ENCODE results near the gene TMCO6.
"Not testable (repeated sequence)": the region's sequence is repeated elsewhere in the genome, so short reads cannot be mapped to it uniquely, and the experiment has no call there.

The TMCO6 gene

DNA sequence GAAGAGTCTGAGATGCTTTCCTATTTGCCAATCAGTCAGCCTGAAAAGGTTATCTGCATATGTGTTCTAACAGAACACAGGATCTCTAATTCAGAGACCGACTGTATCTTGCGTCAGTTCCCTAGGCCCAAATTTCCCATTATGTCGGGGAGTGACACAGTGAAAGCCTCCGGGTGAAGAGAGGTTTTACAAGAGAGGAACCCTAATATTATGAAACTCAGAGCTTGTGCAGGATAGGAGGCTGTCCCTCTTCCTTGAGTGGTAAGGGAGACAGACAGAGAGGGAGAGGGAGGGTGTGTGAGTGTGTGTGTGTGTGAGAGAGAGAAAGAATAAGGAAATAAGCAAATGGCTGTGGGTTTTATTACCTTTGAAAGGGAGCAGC is 8.2 kb upstream of the TMCO6 start:
- DNase-seq = peak; percentile 73 to 77

DNA sequence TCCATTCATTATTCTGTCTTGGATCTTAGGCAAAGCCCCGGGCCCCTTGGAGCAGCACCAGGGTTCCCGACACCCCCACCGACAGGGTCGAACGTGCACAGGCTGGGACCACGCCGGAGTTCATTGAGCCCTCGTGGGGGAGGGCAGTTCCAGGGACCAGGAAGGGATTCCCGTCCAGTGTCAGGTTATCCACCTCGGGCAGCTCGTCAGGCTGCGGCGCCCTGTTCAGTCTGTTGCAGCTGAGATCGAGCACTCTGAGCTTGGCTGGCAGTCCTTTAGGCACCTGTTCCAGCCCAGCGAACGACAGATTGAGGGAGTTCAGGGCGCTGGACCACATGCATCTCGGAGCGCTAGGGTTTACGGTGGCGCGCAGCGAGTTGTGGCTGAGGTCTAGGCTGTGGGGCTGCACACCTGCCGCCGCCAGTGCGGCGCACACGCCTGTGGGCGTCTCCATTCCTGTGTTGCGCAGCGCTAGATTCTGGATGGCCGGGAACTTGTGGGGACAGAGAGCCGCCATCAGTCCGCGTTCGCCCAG is 7.4 kb upstream of the TMCO6 start:
- DNase-seq = no peak

DNA sequence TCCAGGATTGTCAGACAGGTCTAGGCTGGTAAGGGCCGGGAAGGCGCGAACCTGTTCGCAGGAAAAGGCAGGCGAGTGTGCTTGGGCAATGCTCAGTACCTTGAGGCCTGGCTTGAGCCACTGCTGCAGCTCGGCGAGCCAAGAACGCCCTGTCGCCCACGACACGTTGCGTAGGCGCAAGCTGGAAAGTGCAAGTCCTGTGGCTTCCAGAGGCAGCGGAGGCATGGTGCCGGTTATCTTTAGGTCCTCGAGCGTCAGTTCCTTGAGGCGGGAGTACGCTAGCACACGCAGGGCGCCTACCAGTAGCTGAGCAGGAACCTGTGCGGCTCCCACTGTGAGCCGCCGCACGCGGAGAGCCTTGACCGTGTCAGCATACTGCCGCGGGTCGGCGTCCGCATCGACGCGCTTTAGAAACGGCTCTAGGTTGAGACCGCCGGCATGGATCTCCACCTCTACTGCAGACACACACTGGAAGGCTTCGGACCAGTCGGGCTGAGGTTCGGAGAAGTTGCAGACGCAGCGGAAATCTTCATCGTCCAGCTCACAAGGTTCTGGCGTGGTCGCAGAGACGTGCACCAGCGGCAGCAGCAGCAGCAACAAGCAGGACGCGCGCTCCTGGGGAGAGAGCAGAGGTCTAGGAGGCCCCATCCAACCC is 6.8 kb upstream of the TMCO6 start:
- DNase-seq = no peak

DNA sequence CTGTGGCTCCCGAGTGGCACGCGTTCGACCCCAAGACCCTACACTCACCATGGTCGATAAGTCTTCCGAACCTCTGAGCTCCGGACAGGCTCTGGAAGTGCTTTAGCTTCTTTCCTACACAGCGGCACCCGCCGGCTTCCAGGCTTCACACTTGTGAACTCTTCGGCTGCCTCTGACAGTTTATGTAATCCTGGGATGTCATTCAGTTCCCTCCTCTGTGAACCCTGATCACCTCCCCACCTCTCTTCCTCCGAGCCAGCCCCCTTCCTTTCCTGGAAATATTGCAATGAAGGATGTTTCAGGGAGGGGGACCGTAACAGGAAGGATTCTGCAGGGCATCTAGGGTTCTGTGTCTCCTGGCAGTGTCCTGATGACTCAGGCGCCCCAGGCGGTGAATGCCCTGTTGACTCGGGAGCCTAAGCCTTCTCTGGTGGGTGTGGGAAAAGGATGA is 6.2 kb upstream of the TMCO6 start, which contains the start of gene CD14:
TSS of gene CD14 (minus strand) at position 155 of the 451 bp plus-strand sequence. CDS start at position 51, 104 bp downstream.
- DNase-seq = no peak

DNA sequence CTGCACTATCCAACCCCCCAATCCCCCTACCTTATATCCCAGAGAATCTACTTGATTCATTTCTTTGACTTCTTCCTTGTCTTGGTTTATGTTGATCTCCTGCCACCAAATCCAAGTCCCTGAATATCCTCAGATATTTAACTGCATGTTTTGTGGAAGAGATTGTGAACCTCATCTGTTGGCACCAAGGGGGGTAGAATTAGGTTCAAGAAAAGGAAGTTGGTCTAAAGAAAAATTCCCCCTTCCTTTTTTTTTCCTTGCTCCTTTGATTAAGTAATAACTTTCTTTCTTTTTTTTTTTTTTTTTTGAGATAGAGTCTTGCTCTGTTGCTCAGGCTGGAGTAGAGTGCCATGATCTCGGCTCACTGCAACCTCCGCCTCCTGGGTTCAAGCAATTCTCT is 5.8 kb upstream of the TMCO6 start:
- DNase-seq = no peak

DNA sequence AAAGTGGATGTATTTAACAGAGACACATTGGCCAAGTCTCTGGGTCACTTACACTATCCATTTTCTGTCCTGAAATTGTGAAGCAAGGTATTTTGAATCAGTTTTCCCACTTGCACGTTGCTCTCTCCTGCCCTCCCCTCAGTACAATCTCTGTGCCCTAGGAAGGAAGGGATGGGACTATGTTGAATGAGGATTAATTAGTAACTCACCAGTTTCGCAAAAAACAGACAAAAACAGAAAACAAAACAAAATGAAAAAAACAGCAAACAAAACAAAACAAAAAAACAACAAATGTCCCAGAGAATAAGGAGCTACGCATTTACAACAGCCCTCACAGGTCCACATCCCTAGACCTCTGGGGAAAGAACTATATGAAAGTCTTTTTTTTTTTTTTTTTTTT is 5.1 kb upstream of the TMCO6 start:
- DNase-seq = no peak

DNA sequence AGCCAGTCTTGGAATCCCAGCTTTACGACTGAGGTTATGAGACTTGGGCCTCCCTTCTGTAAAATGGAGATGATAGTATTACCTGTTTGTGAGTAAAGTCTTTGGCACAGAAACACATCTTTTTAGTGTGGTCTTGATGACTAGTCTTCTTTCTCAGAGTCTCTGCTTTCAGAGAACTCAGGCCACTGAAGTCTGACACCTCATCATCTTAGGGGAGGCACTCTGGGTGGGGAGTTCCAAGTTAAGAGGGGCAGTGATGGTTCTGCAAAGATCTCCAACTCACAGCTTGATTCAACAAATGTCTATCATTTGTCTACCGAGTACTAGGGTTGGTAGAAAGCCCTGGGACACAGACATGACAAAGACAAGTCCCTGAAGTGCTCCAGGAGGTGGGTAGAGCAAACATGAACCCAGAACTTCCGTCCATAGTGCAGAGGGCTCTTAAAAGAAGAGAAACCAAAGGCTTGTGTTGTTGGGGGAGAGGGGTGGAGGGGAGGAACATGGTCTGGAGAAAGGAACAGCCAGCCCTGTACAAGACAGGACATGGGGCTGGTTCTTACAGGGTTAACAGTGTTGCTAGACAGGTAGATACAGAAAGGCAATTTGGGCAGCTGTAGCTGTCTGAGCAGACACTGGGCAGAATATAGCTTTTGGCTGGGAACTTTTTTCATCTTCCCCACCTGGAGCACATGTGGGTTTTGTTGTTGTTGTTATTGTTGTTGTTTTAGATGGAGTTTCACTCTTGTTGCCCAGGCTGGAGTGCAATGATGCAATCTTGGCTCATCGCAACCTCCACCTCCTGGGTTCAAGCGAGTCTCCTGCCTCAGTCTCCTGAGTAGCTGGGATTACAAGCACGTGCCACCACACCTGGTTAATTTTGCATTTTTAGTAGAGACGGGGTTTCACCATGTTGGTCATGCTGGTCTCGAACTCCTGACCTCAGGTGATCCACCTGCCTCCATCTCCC is 3.7 kb upstream of the TMCO6 start:
- no peak for DNase-seq

DNA sequence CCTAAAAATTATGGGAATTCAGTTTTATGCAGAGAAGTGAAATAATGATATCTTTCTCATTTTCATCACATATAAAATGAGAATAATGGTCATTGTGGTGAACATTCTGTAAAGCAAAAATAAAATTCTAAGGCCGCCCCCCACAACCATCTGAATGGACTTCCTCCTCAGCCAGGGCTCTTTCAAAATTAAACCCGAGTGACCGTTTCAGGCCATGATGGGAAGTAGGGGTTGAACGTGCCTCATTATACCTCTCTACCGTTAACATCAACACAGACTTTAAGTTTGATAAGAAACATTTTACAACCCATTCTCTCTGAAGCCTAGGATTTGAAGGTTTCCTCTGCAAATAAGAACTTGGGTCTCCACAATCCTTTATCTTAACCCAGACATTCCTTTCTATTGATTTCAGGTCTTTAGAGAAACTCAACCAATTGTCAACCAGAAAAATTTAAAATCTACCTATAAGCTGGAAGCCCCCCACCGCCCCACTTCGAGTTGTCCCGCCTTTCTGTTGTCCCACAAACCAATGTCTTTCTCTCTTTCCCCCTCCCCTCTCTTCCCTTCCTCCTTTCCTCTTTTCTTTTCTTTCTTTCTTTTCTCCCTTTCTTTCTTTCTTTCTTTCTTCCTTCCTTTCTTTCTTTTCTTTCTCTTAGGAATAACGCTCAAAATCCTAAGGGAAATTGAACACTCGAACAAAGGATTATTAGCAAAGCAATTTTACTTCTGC is 1.7 kb upstream of the TMCO6 start:
- no peak for DNase-seq

DNA sequence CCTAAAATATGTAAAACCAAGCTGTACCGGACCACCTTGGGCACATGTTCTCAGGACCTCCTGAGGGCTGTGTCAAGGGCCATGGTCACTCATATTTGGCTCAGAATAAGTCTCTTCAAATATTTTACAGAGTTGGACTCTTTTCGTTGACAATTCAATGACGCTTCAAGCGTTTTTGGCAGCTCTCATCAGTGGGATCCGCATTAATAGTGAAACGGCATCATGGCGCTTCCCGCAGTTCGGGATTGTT is 428 bp upstream of the TMCO6 start:
- DNase-seq = not testable (repeated sequence)

DNA sequence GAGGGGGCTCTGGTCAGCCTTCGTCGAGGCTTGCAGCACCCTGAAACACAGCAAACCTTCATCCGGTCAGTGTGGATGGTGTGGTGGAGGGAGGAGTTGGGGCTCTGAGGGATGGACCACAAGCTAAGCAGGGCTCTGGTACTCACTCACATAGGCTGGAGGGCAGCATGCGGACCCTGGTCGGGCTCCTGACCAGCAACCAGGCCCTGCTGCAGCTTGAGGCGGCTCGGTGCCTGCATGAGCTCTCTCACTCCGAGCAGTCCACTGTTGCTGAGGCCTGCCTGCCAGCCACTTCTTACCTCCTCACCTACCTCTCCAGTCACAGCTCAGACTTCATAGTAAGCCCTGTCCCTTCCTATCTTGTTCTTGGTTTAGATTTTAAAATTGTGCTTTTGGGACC is 2.5 kb downstream of the TMCO6 start:
- no peak for DNase-seq

DNA sequence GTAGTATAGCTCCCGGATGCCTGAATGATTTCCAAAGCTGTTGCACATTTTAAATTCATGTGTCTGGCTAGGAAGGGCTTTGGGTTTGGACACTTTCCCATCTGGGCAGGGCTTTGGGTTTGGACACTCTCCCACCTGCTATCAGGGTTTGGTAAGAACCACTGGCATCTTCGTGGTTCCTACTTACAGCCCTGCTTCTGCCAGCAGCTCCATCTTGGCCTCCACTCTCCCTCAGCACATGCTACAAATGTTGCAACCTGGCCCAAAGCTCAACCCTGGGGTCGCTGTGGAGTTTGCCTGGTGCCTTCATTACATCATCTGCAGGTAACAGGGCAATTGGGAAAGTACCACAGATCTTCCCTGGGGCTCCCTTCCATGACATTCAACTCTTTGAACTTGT is 3.5 kb downstream of the TMCO6 start:
- no peak for DNase-seq

DNA sequence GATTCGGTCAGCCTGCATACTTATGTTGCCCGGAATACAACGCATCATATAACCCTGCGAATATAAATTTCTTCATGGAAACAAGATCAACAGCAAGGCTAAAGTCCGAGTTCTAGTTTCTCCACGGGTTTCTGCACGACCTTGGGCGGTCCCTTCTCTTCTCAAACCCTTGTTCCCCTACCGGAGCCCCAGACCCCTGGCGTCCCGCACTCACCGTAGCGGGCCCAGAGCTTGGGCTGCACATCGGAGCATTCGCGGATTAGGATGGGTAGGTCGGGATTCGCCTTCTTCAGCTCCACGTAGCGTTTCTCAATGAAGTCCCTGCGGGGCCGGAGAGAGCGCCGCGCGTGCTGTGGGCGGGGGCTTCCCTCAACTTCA is 7.8 kb downstream of the TMCO6 start:
- no peak for DNase-seq

DNA sequence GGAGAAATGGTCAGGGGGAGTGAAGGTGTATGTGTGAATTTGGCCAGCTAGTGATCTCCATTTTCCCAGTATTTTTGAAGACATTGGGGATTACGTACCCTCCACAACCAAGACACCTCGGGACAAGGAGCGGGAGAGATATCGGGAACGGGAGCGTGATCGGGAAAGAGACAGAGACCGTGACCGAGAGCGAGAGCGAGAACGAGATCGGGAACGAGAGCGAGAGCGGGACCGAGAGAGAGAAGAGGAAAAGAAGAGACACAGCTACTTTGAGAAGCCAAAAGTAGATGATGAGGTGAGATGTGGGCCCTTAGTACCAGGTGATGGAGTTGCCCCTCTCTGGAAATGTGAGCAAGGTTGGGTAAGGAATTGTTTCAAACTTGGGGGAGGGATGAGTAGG is 19.6 kb downstream of the TMCO6 start:
- DNase-seq = no peak

DNA sequence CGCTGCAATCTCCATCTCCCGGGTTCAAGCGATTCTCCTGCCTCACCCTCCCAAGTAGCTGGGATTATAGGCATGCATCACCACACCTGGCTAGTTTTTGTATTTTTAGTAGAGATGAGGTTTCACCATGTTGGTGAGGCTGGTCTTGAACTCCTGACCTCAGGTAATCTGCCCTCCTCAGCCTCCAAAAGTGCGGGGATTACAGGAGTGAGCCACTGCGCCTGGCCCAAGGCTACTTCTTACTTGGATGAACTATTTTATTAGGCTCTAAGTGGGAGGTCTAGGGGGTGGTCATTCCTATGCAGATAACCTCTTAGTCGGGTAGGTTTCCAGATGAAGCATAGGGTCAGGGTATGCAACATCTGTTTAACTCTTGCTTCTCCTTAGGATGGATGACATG is 21.1 kb downstream of the TMCO6 start:
- not testable (repeated sequence) for DNase-seq

DNA sequence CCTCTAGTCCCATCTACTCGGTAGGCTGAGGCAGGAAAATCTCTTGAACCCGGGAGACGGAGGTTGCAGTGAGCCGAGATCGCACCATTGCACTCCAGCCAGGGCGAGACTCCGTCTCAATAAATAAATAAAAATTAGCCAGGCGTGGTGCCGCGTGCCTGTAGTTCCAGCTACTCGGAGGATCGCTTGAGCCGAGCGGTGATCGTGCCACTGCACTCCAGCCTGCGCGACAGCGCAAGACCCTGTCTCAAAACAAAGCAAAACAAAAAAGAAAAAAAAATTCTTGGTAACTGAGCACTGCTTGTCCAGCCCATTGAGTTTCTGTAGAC is 24.7 kb downstream of the TMCO6 start:
- no peak for DNase-seq

DNA sequence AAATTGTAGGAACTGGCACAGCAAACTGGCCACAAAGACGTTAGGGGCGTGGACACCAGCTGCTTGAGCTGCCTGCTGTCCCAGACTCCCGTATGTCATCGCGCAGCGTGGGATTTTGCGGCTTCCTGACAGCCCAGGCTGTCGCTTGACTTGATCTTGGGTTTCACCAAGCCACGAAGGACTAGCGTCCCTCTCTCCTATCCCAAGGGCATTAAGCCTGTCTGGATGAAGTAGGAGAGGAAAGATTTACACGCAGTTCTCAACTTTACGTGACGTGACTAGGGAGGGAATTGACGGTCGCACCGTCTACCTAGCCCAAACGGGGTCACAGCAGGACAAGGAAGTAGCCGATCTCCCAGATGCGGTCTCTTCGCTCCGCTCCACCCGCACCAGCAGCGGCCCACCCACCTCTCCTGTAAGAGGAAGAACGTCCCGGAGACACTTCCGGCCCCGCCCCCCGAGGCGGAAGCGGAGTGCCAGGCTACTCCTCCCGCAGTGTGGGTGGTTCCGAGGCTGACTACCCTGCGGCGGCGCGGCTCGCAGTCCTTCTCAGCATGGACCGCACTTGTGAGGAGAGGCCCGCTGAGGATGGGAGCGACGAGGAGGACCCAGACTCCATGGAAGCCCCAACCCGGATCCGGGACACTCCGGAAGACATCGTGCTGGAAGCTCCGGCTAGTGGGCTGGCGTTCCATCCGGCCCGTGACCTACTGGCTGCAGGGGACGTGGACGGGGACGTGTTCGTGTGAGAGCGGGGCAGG is 25.3 kb downstream of the TMCO6 start, which contains the start of gene WDR55:
TSS of gene WDR55 (plus strand) at position 546 of the 761 bp plus-strand sequence. CDS start at position 555, 9 bp downstream.
- DNase-seq = peak; percentile 92 to 93

DNA sequence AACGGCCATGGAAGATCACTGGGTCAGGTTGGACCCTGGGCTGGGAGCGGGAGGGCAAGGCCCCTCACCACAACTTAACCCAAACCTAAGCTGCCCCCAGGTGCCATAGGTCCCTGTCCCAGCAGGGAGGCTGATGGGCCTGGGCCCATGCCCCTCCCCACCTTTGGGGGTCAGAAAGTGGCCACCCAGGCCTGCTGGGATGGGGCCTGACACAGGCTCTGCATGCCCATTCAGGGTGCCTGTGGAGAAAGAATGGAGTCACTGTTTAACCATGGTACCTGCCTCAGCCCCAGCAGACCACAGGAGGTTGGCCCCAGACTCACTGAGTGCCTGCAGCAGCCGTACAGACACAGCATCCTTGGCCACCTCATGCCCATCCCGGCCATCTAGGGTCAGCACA is 31.8 kb downstream of the TMCO6 start:
- not testable (repeated sequence) for DNase-seq

DNA sequence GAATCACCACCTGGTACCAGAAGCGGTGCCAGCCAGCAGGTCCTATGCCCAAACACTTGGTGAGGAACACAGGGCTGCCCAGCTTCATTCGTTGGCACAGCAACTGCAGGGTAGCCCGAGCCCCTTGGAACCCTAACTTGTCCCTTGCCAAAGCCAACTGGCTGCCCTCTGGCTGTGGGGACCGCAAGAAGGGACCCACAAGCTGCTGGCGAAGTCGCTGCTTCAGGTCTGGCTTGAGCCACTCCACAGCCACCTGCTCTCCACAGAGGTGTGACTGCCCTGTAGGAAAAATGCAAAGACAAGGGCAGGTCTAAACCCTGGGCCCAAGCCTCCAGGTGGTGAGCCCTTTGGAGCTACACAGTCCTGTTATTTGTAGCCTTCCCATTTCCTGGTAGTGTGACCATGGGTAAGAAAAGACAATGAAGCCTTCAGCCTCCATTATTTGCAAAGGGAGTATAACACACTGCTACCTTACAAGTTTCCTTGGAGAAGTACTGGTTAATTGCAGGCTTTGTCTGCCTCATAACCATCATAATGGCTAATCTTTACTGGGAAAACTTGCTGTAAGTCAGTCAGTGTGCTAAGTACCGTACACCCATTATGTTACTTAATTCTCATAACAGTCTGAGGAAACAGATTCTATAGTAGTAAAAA is 32.3 kb downstream of the TMCO6 start:
- no peak for DNase-seq

DNA sequence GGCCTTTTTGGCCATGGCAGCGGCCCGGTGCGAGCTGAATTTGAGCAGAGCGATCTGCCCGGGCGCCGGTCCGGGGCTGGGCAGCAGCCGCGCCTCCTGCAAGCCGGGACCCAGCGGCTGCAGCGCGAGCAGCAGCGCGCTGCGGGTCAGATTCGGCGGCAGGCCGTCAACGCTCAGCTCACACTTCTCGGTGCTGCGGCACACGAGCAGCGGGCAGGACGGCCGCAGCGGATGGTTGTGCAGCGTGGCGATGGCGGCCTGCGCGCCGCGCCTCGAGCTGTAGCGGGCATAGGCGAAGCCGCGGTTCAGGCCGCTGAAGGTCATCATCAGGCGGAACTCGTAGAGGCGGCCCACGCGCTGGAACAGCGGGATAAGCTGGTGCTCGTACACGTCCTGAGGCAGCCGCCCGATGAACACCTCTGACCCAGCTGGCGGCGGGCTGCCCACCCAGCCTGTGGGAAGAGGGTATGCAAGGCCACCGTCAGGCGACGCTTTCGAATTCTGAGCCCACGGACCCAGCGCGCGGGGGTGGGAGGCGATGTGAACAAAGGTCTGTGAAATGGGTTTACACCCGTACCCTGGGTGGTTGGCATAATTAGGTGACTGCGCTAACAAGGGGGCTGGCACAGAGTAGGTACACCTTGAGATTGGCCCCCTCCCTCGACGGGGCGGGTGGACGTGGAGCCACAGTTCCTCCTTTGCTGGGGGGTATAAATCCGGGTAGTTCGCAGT is 33.4 kb downstream of the TMCO6 start:
- no peak for DNase-seq

DNA sequence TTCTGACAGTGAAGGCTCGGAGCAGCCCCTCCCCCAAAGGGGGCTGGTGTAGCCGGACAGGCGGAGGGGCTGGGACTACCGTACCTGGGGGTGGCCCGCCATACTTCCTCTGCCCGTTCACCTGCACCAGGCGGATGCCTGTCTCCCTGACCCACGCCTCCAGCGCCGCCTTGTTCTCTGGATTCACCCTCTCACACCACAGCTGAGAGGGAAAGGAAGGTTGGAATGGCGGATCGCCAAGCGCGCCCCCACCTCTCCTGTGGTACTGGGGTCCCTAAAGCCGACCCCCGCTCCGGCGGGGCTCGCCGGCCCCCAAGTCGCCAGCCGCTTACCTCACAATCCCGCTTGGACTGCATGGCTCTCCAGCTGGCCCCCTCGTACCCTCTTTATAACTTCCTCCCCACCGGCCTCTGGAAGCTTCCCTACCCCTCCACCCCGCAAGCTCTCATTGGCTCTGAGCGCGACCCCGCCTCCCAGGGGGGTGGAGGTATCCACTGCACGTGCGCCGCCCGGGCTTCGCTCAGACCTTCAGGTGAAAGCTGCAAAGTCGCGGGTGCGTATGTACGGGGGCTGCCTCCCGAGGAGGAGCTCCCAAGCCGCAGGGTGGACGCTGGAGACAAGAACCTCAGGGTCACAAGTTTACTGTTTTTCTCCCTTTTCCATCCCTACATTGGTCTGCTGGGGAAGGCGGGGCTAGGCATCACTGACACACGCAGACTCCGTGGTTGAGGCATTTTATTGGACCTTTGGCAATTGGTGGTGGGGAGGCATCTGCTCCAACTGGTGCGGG is 34.1 kb downstream of the TMCO6 start, which contains the start of gene DND1:
TSS of gene DND1 (minus strand) at position 390 of the 790 bp plus-strand sequence. CDS start at position 356, 34 bp downstream.
- DNase-seq = no peak

Data from AML-193 (cell line).